Stimulated activated naive CD8-positive, alpha-beta T cell treated with anti-CD3 and anti-CD28 coated beads, Interleukin-15, Interleukin-2, amounts not matched to agents 100 ng/mL and 50 ng/mL, for 24 hours (primary cell): ENCODE data around the gene SLC44A1.

Experiments
- H3K27ac Mint-ChIP-seq: one replicate; pipeline ENCODE4 v1.8.0; 2021; ENCODE audit warnings: mild to moderate bottlenecking, mixed read lengths
- H3K27me3 Mint-ChIP-seq: one replicate; pipeline ENCODE4 v1.8.0; 2021; ENCODE audit warnings: mixed read lengths
- H3K36me3 Mint-ChIP-seq: one replicate; pipeline ENCODE4 v1.8.0; 2021; ENCODE audit warnings: low read depth, mixed read lengths
- H3K4me1 Mint-ChIP-seq: one replicate; pipeline ENCODE4 v1.8.0; 2021; ENCODE audit warnings: low read depth, mixed read lengths
- H3K4me3 Mint-ChIP-seq: one replicate; pipeline ENCODE4 v1.8.0; 2021; ENCODE audit warnings: mild to moderate bottlenecking, mixed read lengths
- H3K9me3 Mint-ChIP-seq: one replicate; pipeline ENCODE4 v1.8.0; 2021; ENCODE audit warnings: mixed read lengths

Gene SLC44A1

DNA sequence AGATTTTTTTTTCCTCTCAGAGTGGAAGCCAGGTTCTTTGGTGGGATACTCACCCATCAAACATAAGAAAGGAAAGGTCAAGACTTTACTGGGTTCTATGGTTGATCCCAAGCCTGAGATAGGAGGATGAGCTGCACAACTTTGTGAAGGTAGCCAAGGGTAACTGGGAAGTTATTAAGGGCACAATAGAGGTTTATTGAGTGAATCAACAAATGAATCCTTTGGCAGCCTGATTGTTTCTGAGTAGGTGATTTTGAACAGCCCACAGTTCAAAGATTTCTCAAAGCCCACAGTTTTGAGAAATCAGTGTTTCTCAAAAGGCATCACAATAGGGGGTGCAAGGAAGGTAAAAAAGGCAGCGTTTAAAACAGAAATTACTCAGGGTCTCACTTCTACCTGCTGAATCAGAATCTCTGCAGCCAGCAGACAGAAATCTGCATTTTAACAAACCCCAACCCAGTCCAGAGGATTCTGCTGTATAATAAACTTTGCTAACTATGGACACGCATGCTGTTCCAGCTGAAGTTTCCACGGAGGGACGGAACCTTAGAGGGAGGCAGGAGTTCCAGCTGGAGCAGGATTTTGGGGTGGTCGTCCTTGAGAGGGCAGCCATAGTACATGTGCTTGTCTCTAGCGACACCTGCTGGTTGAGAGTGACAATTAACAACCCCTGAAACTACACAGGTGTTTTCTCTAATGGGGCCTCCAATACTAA, 170.7 kb downstream of the SLC44A1 start:
- Mint-ChIP-seq H3K9me3 (peaks cover 3% of the 10 kb centered on the region), H3K27me3 (peaks cover 41% of the 10 kb centered on the region), H3K36me3 (no peaks in the 10 kb centered on the region), H3K27ac (no peak overlapping the region), H3K4me3 (no peak overlapping the region), H3K4me1 (no peaks in the 10 kb centered on the region)

DNA sequence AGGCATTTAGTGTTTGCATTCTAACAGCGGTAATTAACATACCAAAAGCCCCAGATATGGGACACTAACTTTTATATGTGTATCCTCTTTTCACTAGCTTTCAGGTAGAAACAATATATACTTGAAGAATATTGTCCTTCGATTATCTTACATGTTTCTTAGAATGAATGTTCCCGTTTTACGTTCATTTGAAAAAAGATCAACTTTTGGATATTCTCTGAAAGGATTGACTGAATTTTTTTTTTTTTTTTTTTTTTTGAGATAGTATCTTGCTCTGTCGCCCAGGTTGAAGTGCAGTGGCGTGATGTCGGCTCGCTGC, 171.2 kb downstream of the SLC44A1 start:
- H3K9me3 Mint-ChIP-seq, result peaks cover 3% of the 10 kb centered on the region
- no peak overlapping the region for H3K4me3 Mint-ChIP-seq
- H3K27me3 Mint-ChIP-seq, result peaks cover 36% of the 10 kb centered on the region
- H3K4me1 Mint-ChIP-seq, result no peaks in the 10 kb centered on the region
- no peak overlapping the region for H3K27ac Mint-ChIP-seq
- no peaks in the 10 kb centered on the region for H3K36me3 Mint-ChIP-seq

DNA sequence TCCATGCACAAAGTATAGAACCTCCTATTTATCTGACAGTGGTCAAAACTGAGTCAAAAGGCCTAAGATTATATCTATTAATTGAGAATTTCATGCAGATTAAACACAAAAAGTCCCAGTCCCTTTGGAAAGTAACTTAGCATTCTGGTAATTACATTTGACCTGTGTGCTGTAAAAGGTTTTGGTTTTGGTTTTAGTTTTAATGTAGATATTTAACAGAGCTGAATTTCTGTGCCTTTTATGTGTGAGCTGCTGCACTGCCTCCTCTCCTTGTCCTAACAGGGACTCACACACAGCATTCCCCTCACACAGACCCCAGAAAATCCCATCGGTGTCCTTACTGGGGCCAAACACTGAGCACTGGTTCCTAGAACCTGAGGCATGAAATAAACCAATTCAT, 172.4 kb downstream of the SLC44A1 start:
- no peak overlapping the region for H3K27ac Mint-ChIP-seq
- peaks cover 25% of the 10 kb centered on the region for H3K27me3 Mint-ChIP-seq
- no peaks in the 10 kb centered on the region for H3K36me3 Mint-ChIP-seq
- H3K4me3 Mint-ChIP-seq, result no peak overlapping the region
- no peaks in the 10 kb centered on the region for H3K4me1 Mint-ChIP-seq
- H3K9me3 Mint-ChIP-seq, result peaks cover 3% of the 10 kb centered on the region

DNA sequence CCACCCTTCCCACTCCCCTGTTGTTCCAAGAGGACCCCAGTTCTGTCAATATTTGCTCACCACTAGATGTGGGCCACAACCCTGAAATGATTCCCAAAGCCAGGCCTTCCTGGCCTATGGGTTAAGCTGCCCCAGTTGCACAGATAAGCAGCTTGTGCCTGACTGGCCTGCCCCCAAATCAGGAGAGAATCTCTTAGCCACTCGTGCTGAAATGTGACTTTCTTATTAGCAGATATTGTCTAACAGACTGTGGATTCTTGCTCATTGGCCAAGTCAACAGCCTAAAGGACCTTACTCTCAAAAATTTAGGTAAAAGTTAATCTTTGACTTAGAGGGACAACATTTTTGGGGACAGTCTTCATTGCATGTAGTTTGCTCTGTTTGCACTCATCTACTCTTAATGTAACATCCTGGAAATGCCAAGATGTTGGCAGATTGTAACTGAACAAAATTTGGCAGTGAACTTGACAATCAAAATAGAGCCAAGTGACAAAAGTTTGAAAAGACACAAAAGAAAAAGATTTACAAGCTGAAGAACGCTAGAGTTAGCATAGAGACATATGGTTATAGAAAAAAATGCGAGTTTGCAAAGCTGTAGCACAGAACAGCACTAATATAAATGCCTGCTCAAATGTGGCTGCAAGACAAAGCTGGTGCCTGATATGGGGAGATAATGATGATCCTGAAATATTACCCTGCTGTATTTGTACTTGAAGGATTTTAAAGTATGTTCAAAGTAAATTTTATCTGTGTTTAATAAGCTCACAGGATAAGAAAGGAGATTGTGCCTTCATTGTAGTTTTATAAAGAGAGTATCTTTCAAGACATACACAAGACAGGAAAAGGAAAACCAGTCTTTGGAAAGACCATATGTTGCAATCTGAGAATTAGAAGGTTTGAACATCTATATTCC, 174.4 kb downstream of the SLC44A1 start:
- no peaks in the 10 kb centered on the region for H3K9me3 Mint-ChIP-seq
- H3K27me3 Mint-ChIP-seq, result peaks cover 9% of the 10 kb centered on the region
- no peak overlapping the region for H3K27ac Mint-ChIP-seq
- no peaks in the 10 kb centered on the region for H3K4me1 Mint-ChIP-seq
- H3K36me3 Mint-ChIP-seq, result no peaks in the 10 kb centered on the region
- H3K4me3 Mint-ChIP-seq, result no peak overlapping the region

DNA sequence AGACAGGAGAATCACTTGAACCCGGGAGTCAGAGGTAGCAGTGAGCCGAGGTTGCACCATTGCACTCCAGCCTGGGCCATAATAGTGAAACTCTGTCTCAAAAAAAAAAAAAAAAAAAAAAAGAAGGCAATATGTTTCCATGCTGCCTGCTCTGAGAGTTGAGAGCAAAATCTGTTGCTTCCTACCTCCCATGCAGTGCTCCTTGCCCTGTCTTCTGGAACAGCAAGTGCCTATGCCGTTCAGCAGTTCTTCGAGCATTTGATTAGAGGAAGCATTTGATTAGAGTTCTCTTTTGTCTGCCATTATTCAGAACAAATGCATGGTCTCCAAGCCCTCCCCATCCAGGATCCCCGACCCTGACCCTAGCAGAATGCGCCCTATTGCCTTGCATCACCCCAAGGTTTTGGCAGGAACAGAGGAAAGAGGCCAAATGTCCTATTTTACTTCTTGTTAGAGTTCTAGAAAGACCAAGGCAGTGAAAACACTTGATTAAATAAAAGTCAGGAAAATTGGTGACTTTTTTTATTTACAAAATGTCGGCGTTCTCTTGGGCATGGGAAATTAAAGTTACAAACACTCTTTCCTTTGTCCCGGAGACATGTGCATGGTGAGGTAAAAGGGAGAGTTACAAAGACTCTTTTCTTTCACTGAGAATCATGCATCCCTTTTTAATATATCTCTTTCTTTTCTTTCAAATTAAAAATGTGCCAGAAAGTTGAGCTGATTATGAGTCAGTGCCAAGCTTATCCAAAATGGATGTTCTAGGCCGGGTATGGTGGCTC, 175.6 kb downstream of the SLC44A1 start:
- H3K4me3 Mint-ChIP-seq, result no peak overlapping the region
- H3K27me3 Mint-ChIP-seq, result peaks cover 4% of the 10 kb centered on the region
- no peaks in the 10 kb centered on the region for H3K9me3 Mint-ChIP-seq
- no peaks in the 10 kb centered on the region for H3K36me3 Mint-ChIP-seq
- no peaks in the 10 kb centered on the region for H3K4me1 Mint-ChIP-seq
- no peak overlapping the region for H3K27ac Mint-ChIP-seq

DNA sequence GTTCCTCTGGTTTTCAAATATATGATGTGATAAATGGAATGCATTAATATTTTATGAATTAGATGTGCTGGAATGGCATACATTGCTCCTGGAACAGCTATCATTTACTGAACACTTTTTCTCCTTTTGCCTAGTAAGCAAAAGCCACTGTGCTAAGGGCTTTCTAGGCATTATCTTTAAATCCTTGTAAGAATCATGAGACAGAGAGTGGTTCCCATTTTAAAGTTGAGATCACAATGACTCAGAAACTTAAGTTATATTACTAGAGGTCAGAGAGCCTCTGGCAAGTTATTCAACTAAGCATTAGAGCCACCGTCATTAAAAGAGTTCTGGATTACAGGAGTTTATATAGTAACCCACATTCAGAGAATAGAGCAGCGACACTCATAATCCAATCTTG, 176.7 kb downstream of the SLC44A1 start:
- Mint-ChIP-seq H3K27ac (no peak overlapping the region), H3K9me3 (no peaks in the 10 kb centered on the region), H3K4me1 (no peaks in the 10 kb centered on the region), H3K27me3 (no peaks in the 10 kb centered on the region), H3K4me3 (no peak overlapping the region), H3K36me3 (no peaks in the 10 kb centered on the region)

DNA sequence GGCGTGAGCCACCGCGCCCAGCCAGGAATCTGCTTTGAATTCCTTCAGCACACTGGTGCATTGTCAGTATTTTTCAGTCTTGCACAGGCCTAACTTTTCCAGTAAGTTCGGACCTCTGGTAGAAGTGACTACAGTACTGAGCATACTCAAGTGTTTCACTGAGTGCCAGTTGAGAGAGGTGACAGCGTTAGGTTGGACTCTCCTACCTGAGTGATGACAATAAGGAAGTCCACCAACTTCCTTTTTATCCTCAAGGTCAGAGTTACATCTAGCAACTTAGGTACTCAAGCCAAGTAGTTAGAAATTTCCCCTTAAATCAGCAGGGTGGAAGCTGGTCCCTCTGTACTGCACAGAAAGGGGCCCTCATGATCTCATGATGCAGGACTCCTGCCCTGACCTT, 177.4 kb downstream of the SLC44A1 start:
- no peak overlapping the region for H3K27ac Mint-ChIP-seq
- H3K27me3 Mint-ChIP-seq, result no peaks in the 10 kb centered on the region
- H3K4me1 Mint-ChIP-seq, result no peaks in the 10 kb centered on the region
- no peaks in the 10 kb centered on the region for H3K9me3 Mint-ChIP-seq
- no peak overlapping the region for H3K4me3 Mint-ChIP-seq
- no peaks in the 10 kb centered on the region for H3K36me3 Mint-ChIP-seq

DNA sequence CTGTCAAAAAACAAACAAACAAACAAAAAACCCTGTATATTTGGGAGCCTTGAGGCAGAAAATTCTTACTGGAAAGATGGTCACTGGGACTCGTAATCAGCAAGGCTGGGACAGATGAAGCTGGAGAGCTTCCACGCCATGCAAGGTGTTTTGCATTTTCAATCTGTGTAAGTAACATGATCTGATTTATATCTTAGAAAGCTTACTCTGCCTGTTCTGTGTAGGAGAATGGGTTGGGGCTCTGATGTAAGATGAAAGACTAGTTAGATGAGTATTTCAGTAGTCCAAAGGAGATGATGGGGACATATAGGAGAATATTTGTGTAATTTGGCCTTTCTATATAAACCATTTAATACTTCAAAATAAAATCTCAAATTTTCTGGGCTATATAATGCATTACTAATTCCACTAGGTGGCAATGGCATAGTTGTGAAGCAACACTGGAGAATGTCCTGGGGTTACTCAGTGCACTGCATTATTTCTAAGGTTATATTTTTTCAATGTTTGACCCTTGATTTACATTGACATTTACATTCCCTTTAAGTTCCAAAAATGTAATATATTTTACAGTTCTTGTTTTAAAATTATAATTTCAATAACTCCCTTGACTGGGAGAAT, 181.5 kb downstream of the SLC44A1 start:
- Mint-ChIP-seq H3K36me3 (no peaks in the 10 kb centered on the region), H3K27me3 (no peaks in the 10 kb centered on the region), H3K4me1 (no peaks in the 10 kb centered on the region), H3K27ac (no peak overlapping the region), H3K4me3 (no peak overlapping the region), H3K9me3 (no peaks in the 10 kb centered on the region)

DNA sequence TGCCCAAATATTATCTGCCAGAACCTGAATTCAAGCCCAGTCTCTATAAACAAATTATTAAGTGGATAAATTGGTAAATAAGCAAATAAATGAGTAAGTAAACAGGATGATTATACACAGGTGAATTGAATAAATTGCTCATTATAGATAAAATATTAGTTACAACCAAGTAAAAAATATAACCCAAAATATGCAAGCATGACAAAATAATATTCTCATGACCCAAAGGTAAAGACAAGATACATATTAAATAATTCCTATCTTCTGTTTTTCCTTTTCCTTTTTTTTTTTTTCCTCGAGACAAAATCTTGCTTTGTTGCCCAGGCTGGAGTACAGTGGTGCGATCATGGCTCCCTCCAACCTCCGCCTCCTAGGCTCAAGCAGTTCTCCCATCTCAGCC, 182.2 kb downstream of the SLC44A1 start:
- H3K27me3 Mint-ChIP-seq, result no peaks in the 10 kb centered on the region
- H3K36me3 Mint-ChIP-seq, result no peaks in the 10 kb centered on the region
- no peak overlapping the region for H3K27ac Mint-ChIP-seq
- H3K4me1 Mint-ChIP-seq, result no peaks in the 10 kb centered on the region
- H3K4me3 Mint-ChIP-seq, result no peak overlapping the region
- no peaks in the 10 kb centered on the region for H3K9me3 Mint-ChIP-seq

DNA sequence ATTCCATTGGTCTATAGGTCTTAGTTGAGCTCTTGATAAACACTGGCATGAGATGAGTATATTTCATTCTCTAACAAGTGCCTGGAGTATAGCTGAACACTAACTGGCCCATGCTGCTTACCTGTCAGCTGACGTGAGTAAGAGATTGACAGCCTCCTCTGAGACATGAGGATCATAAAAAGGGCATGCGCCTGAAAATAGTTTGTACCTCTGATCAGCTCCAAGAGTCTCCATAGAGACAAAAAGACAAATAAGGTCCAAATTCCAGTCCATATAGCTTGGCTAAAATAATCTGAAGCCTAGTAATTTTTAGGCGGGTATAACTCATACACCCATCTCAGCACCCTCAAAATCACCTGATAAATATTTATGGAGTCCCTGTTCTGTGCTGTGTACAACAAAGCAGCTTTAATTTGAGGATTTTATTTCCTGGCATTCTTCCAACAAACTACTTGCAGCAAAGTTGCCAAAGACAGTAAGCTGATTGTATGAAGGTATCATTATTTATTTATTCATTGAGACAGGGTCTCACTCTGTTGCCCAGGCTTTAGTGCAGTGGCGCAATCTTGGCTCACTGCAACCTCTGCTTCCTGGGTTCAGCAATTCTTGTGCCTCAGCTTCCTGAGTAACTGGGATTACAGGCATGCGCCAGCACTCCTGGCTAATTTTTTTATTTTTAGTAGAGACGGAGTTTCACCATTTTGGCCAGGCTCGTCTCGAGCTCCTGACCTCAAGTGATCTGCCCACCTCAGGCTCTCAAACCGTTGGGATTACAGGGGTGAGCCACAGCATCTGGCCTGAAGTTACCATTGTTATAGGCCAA, 187.2 kb downstream of the SLC44A1 start:
- no peaks in the 10 kb centered on the region for H3K4me1 Mint-ChIP-seq
- H3K27ac Mint-ChIP-seq, result no peak overlapping the region
- no peak overlapping the region for H3K4me3 Mint-ChIP-seq
- no peaks in the 10 kb centered on the region for H3K9me3 Mint-ChIP-seq
- no peaks in the 10 kb centered on the region for H3K27me3 Mint-ChIP-seq
- H3K36me3 Mint-ChIP-seq, result no peaks in the 10 kb centered on the region

DNA sequence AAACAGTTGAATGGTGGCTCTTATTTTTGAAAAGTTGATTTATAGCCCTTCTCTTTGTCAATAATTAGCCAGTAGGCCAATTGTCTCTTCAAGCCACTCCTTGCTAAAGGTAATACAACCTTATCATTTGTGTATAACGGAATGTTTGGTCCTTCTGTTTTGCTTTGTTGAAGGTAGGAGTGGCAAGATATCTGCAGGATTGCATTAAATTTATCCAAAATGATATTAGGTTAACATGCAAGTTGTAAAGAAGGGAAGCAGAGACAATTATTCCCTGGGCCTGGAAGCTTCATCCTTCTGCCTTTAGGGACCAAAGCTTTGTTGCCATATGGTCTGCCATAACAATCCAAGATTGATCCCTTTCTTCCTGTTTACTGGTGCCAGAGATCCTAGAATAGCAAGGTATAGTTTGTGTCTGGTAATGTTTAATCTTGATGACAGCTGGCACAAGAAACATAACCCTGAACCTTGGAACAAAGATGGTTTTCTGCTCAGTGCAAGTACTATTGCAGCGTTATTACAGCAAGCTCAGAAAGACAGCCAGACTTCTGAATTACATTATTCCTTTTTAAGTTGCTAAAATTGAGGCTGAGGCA, 187.9 kb downstream of the SLC44A1 start:
- H3K4me1 Mint-ChIP-seq, result no peaks in the 10 kb centered on the region
- H3K9me3 Mint-ChIP-seq, result no peaks in the 10 kb centered on the region
- H3K27ac Mint-ChIP-seq, result no peak overlapping the region
- no peak overlapping the region for H3K4me3 Mint-ChIP-seq
- H3K27me3 Mint-ChIP-seq, result no peaks in the 10 kb centered on the region
- H3K36me3 Mint-ChIP-seq, result no peaks in the 10 kb centered on the region

DNA sequence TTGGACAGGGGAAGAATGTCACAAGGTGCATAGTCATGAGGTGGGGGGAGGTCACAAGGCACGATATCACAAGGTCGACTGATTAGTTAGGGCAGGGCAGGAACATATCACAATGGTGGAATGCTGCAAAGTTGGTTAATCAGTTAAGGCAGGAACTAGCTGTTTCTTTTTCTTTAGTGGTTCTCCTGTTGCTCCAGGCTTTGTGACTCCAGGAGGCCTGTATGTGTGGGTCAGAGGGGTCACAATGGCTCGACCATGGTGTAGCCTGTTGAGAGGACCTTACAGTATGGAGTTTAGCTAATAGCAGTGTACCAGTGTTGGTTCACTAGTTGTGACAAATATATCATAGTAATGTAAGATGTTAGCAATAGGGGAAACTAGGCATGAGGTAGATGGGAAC, 191.0 kb downstream of the SLC44A1 start:
- Mint-ChIP-seq H3K27ac (no peak overlapping the region), H3K4me1 (no peaks in the 10 kb centered on the region), H3K4me3 (no peak overlapping the region), H3K27me3 (no peaks in the 10 kb centered on the region), H3K9me3 (no peaks in the 10 kb centered on the region), H3K36me3 (no peaks in the 10 kb centered on the region)

DNA sequence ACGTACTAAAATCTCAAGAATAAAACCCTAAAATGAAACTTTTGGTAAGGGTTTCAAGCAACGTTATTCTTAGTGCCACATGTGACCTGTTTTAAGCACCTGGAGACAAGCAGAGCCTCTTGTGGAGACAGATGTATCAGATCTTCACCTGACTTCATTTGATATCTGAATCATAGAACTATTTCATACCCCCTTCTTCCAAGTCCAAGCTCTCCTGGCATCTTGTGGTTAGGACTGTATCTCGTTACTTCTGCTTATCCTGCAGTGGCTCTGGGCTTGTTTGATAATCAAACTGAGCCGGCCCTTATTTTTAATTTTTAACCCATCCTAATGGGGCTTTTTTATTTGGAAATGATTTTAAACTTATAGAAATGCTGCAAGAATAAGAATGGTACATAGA, 192.3 kb downstream of the SLC44A1 start:
- Mint-ChIP-seq H3K9me3 (no peaks in the 10 kb centered on the region), H3K4me3 (no peak overlapping the region), H3K4me1 (no peaks in the 10 kb centered on the region), H3K27me3 (no peaks in the 10 kb centered on the region), H3K27ac (no peak overlapping the region), H3K36me3 (no peaks in the 10 kb centered on the region)

DNA sequence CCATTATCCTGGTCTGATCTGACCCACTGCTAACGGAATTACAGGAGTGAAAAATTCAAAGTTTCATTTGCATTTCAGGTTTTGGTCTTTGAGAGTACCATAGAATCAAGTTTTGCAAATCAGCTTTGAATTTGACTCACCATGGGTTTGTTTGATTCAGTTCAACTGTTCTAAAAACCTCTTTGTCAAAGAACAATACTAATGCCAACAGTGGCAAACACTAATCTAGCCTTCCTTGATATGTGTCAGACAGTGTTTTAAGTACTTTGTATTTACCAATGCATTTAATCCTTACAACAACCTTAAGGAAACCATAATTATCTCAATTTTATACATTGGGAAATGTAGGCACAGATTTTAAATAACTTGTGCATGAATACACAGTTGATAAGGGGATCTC, 193.3 kb downstream of the SLC44A1 start:
- no peaks in the 10 kb centered on the region for H3K4me1 Mint-ChIP-seq
- no peaks in the 10 kb centered on the region for H3K27me3 Mint-ChIP-seq
- no peak overlapping the region for H3K27ac Mint-ChIP-seq
- H3K4me3 Mint-ChIP-seq, result no peak overlapping the region
- no peaks in the 10 kb centered on the region for H3K9me3 Mint-ChIP-seq
- H3K36me3 Mint-ChIP-seq, result no peaks in the 10 kb centered on the region
